Measurements from ENCODE around the gene SOBP. TPM values are rescaled to one million over a fixed set of nuclear protein-coding genes. Genes with fewer than 3 reads are reported as not detected.

SOBP gene
- total RNA-seq, 1 experiment from 2014 or later, result 1.7 TPM

DNA sequence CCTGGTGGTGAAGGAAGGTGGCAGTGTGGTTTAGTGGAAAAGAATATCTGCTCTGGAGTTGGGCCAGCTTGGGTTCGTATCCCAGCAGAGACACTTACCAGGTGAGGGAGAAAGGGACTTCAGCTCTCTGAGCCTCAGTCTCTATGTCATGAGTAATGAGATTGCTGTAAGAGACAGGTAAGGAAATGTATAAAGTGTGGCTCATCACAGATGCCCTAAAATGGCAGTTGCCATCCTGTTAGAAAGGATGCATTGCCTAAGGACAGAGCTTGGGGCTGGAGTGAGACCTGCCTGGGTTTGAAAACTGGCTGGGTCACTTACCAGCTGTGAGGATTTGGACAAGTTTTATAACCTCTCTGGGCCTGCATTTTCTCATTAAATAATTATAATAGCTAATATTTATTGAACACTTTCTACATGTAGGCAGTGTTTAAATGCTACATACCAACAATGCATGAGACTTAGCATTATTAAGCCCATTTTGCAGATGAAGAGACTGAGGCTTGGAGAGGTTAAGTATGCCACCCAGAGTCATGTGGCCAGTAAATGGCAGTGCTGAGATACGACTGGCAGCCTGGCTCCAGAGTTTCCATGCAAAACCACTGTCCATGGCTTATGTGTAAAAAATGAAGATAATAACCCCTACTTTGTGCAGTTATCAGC lies 157.0 kb downstream of the SOBP start:
- Mint-ChIP-seq H3K27me3 (ENCODE audit: unreplicated experiment) (no peaks in the 10 kb centered on the region), H3K4me3 (ENCODE audit: low read depth, unreplicated experiment) (no peak overlapping the region), H3K36me3 (ENCODE audit: insufficient read depth, unreplicated experiment) (no peaks in the 10 kb centered on the region), H3K9me3 (ENCODE audit: low read depth, unreplicated experiment) (no peaks in the 10 kb centered on the region), H3K4me1 (ENCODE audit: low read depth, unreplicated experiment) (no peaks in the 10 kb centered on the region), H3K27ac (ENCODE audit: unreplicated experiment) (no peak overlapping the region)
- no peak for DNase-seq
- intact Hi-C loops (cut with micrococcal nuclease; ENCODE audit: unreplicated experiment), result no loop called here
- no TSS peak for BruUV-seq (replicated peaks)
- TF ChIP-seq, protein P1, sequence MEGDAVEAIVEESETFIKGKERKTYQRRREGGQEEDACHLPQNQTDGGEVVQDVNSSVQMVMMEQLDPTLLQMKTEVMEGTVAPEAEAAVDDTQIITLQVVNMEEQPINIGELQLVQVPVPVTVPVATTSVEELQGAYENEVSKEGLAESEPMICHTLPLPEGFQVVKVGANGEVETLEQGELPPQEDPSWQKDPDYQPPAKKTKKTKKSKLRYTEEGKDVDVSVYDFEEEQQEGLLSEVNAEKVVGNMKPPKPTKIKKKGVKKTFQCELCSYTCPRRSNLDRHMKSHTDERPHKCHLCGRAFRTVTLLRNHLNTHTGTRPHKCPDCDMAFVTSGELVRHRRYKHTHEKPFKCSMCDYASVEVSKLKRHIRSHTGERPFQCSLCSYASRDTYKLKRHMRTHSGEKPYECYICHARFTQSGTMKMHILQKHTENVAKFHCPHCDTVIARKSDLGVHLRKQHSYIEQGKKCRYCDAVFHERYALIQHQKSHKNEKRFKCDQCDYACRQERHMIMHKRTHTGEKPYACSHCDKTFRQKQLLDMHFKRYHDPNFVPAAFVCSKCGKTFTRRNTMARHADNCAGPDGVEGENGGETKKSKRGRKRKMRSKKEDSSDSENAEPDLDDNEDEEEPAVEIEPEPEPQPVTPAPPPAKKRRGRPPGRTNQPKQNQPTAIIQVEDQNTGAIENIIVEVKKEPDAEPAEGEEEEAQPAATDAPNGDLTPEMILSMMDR (IDR thresholded peaks at IDR 0.05; ENCODE audit: unreplicated experiment), result no peak
- CTCF ChIA-PET, result no interaction called here

DNA sequence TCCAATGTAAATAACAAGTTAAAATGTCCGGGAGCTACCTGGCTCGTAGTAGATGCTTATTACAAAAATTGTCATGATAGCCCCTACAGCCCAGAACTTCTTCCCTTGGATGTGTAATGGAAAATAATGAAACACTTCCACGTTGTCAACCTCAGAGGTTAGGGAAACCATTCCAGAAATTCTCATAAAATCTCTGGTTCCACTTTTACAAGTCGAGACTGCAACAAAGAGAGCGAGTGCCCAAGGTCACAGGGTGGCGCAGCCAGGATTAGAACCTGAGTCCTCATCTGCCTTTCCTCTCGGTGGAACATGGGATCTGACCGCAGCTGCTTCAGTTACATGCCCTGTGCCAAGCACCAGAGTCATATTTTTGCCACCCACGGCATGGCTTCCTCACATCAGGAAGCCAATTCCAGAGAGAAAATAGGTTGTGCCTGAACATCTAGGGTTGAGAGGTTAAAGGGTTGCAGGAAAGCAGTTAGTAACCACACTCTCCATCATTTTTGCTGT lies 157.6 kb downstream of the SOBP start:
- H3K36me3 Mint-ChIP-seq (ENCODE audit: insufficient read depth, unreplicated experiment), result no peaks in the 10 kb centered on the region
- no peaks in the 10 kb centered on the region for H3K27me3 Mint-ChIP-seq (ENCODE audit: unreplicated experiment)
- BruUV-seq (replicated peaks), result no TSS peak
- no peak for DNase-seq
- H3K4me1 Mint-ChIP-seq (ENCODE audit: low read depth, unreplicated experiment), result no peaks in the 10 kb centered on the region
- intact Hi-C loops (cut with micrococcal nuclease; ENCODE audit: unreplicated experiment), result no loop called here
- TF ChIP-seq, protein P1 (IDR thresholded peaks at IDR 0.05; ENCODE audit: unreplicated experiment), result no peak
- no peaks in the 10 kb centered on the region for H3K9me3 Mint-ChIP-seq (ENCODE audit: low read depth, unreplicated experiment)
- H3K4me3 Mint-ChIP-seq (ENCODE audit: low read depth, unreplicated experiment), result no peak overlapping the region
- H3K27ac Mint-ChIP-seq (ENCODE audit: unreplicated experiment), result no peak overlapping the region
- CTCF ChIA-PET, result no interaction called here

DNA sequence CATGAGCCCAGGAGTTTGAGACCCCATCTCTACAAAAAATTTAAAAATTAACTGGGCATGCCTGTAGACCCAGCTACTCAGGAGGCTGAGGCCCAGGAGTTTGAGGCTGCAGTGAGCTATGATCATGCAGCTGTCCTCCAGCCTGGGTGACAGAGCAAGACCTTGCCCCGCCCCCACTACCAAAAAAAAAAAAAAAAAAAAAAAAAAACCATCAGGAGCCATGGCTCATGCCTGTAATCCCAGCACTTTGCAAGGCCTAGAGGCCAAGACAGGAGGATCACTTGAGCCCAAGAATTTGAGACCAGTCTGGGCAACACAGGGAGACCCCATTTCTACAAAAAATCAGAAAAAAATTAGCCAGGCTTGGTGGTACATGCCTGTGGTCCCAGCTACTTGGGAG lies 159.1 kb downstream of the SOBP start:
- no peak for DNase-seq
- TF ChIP-seq, protein P1 (IDR thresholded peaks at IDR 0.05; ENCODE audit: unreplicated experiment), result no peak
- no peaks in the 10 kb centered on the region for H3K27me3 Mint-ChIP-seq (ENCODE audit: unreplicated experiment)
- no peak overlapping the region for H3K4me3 Mint-ChIP-seq (ENCODE audit: low read depth, unreplicated experiment)
- peaks cover 10% of the 10 kb centered on the region for H3K4me1 Mint-ChIP-seq (ENCODE audit: low read depth, unreplicated experiment)
- H3K27ac Mint-ChIP-seq (ENCODE audit: unreplicated experiment), result no peak overlapping the region
- H3K9me3 Mint-ChIP-seq (ENCODE audit: low read depth, unreplicated experiment), result no peaks in the 10 kb centered on the region
- no TSS peak for BruUV-seq (replicated peaks)
- intact Hi-C loops (cut with micrococcal nuclease; ENCODE audit: unreplicated experiment), result no loop called here
- H3K36me3 Mint-ChIP-seq (ENCODE audit: insufficient read depth, unreplicated experiment), result no peaks in the 10 kb centered on the region
- CTCF ChIA-PET, result no interaction called here

DNA sequence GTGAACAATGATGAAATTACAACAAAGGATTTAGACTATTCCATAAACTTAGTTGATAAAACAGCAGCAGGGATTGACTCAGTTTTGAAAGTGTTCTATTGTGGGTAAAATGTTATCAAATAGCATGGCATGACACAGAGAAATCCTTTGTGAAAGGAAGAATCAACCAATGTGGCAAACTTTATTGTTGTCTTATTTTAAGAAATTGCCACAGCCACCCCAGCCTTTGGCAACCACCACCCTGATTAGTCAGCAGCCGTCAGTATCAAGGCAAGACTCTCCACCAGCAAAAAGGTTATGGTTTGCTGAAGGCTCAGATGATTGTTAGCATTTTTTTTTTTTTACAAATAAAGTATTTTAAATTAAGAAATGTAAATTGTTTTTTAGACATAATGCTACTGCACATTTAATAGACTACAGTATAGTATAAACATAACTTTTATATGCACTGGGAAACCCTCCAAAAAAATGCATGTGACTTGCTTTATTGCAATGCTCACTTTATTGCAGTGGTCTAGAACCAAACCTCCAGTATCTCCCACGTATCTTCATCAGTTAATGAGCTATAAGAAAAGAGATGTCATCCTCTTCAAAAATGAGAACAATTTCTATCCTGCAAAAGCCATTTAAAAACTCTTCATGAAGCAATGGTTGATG lies 162.7 kb downstream of the SOBP start:
- no peaks in the 10 kb centered on the region for H3K36me3 Mint-ChIP-seq (ENCODE audit: insufficient read depth, unreplicated experiment)
- intact Hi-C loops (cut with micrococcal nuclease; ENCODE audit: unreplicated experiment), result no loop called here
- CTCF ChIA-PET, result interaction anchor here (0.7 kb wide), 1 partner anchor 12 kb away, joined by 3 read pairs; no protein-coding TSS in a partner anchor
- no peaks in the 10 kb centered on the region for H3K9me3 Mint-ChIP-seq (ENCODE audit: low read depth, unreplicated experiment)
- no peaks in the 10 kb centered on the region for H3K27me3 Mint-ChIP-seq (ENCODE audit: unreplicated experiment)
- TF ChIP-seq, protein P1 (IDR thresholded peaks at IDR 0.05; ENCODE audit: unreplicated experiment), result no peak
- H3K4me3 Mint-ChIP-seq (ENCODE audit: low read depth, unreplicated experiment), result no peak overlapping the region
- no peak overlapping the region for H3K27ac Mint-ChIP-seq (ENCODE audit: unreplicated experiment)
- DNase-seq, result no peak
- H3K4me1 Mint-ChIP-seq (ENCODE audit: low read depth, unreplicated experiment), result peaks cover 15% of the 10 kb centered on the region
- BruUV-seq (replicated peaks), result no TSS peak

All from Calu3 (cell line).